Left lung (tissue), 14 donors: ENCODE measurements around the gene GGCX. TPM values are rescaled to one million over a fixed set of nuclear protein-coding genes. Genes with fewer than 3 reads are reported as not detected.

ENCODE experiments used
- ATAC-seq: fragments of 200-7000 bp; cut with Tn5 transposase; one replicate; pipeline ENCODE4 v1.9.1; 2020; ENCODE audit warnings: moderate library complexity
- DNase-seq, 4 donors: peaks; one replicate each; pipeline ENCODE4 v3.0.0-alpha.2; 2013 to 2020
- H3K27ac ChIP-seq, 2 donors: fragments of 200-600 bp; sonication (generic) in 1 of 2; one replicate each; pipeline versions ENCODE4 v1.5.0 to v1.8.0; 2020 to 2021
- H3K27me3 ChIP-seq, 2 donors: fragments of 200-600 bp; sonication (generic) in 1 of 2; one replicate each; pipeline versions ENCODE4 v1.5.0 to v1.8.0; 2020 to 2021
- H3K36me3 ChIP-seq, 2 donors: fragments of 200-600 bp; sonication (generic) in 1 of 2; one replicate each; pipeline versions ENCODE4 v1.5.0 to v1.8.0; 2020 to 2021
- H3K4me1 ChIP-seq, 2 donors: fragments of 200-600 bp; one replicate each; pipeline ENCODE4 v1.8.0; 2021
- H3K4me3 ChIP-seq, 2 donors: fragments of 200-600 bp; sonication (generic) in 1 of 2; one replicate each; pipeline versions ENCODE4 v1.5.0 to v1.8.0; 2020 to 2021; ENCODE audit warnings: mild to moderate bottlenecking in 1 of 2
- H3K9me3 ChIP-seq, 2 donors: fragments of 200-600 bp; sonication (generic) in 1 of 2; one replicate each; pipeline versions ENCODE4 v1.5.0 to v1.8.0; 2020 to 2021
- CTCF ChIP-seq, 2 donors: fragments of 200-600 bp; sonication (generic) in 1 of 2; IDR thresholded peaks; one replicate each; pipeline versions ENCODE4 v1.5.0 to v1.8.0; 2021; ENCODE audit warnings: antibody characterized with exemption in 2 of 2
- intact Hi-C, 2 donors: fragments of 100-400 bp; cut with DNase I; formaldehyde crosslinking; loops; one replicate each; pipeline versions ENCODE4 v1.11.2 to v1.14.2; 2022
- long read RNA-seq, 12 donors: library from polyadenylated mRNA in 2 of 12; unstranded in 2 of 12; transcript quantifications; one replicate each; pipeline ENCODE4 v2.0.0 and lab custom pipeline, GENCODE V29; 2019 to 2026
- polyA plus RNA-seq, 6 donors: library from polyadenylated mRNA; unstranded; fragments of 120-200 nt; gene quantifications; one replicate each; pipeline ENCODE4 v1.2.1, GENCODE V29; 2013; ENCODE audit not compliant: insufficient read length in 6 of 6
- total RNA-seq, 2 donors: library from RNA; stranded (reverse); fragmentation: NEBNext Ultra II Directional; extraction: Animal tissue kit (Norgen Biotek cat#: 25700); gene quantifications; one replicate each; pipeline ENCODE4 v1.2.1, GENCODE V29; 2021
- donor health status: DM: no; HTN: yes; CAD: no.
- donor health status: DM: no; HTN: no; CAD: no.

GGCX gene
- total RNA-seq: 100 to 1,000 TPM in 1 of 2 donors, 10 to 100 TPM in 1; 71.8 to 126 TPM
- polyA plus RNA-seq: 10 to 100 TPM; 31.9 to 37.9 (median 37.0) TPM
- long read RNA-seq, donor 1, full-length matches to known transcripts: 12 of 484 reads
- long read RNA-seq, donor 1, partial matches to known transcripts: 219 of 484 reads
- long read RNA-seq, donor 1, other reads (novel, unspliced or antisense): 253 of 484 reads
- long read RNA-seq, donor 2, full-length matches to known transcripts: 8 of 128 reads
- long read RNA-seq, donor 2, partial matches to known transcripts: 65 of 128 reads
- long read RNA-seq, donor 2, other reads (novel, unspliced or antisense): 55 of 128 reads
- long read RNA-seq, donor 3, full-length matches to known transcripts: 5 of 5 reads
- long read RNA-seq, donor 3, partial matches to known transcripts: 0 of 5 reads
- long read RNA-seq, donor 3, other reads (novel, unspliced or antisense): 0 of 5 reads
- long read RNA-seq, donor 4, full-length matches to known transcripts: 18 of 28 reads
- long read RNA-seq, donor 4, partial matches to known transcripts: 4 of 28 reads
- long read RNA-seq, donor 4, other reads (novel, unspliced or antisense): 6 of 28 reads
- long read RNA-seq, donor 5, full-length matches to known transcripts: 10 of 10 reads
- long read RNA-seq, donor 5, partial matches to known transcripts: 0 of 10 reads
- long read RNA-seq, donor 5, other reads (novel, unspliced or antisense): 0 of 10 reads
- long read RNA-seq, donor 6, full-length matches to known transcripts: 10 of 10 reads
- long read RNA-seq, donor 6, partial matches to known transcripts: 0 of 10 reads
- long read RNA-seq, donor 6, other reads (novel, unspliced or antisense): 0 of 10 reads
- long read RNA-seq, donor 7, full-length matches to known transcripts: 6 of 6 reads
- long read RNA-seq, donor 7, partial matches to known transcripts: 0 of 6 reads
- long read RNA-seq, donor 7, other reads (novel, unspliced or antisense): 0 of 6 reads
- long read RNA-seq, donor 8, full-length matches to known transcripts: 6 of 109 reads
- long read RNA-seq, donor 8, partial matches to known transcripts: 103 of 109 reads
- long read RNA-seq, donor 8, other reads (novel, unspliced or antisense): 0 of 109 reads
- long read RNA-seq, donor 9: 0 reads
- long read RNA-seq, donor 10, full-length matches to known transcripts: 6 of 14 reads
- long read RNA-seq, donor 10, partial matches to known transcripts: 1 of 14 reads
- long read RNA-seq, donor 10, other reads (novel, unspliced or antisense): 7 of 14 reads
- long read RNA-seq, donor 11, transcript GGCX-210 (3 exons, 684 nt): major isoform, 10 of 17 reads
- long read RNA-seq, donor 11, partial matches to known transcripts: 5 of 17 reads
- long read RNA-seq, donor 11, other reads (novel, unspliced or antisense): 0 of 17 reads
- long read RNA-seq, donor 12, full-length matches to known transcripts: 8 of 8 reads
- long read RNA-seq, donor 12, partial matches to known transcripts: 0 of 8 reads
- long read RNA-seq, donor 12, other reads (novel, unspliced or antisense): 0 of 8 reads

GRCh38 chr2:85561280-85562212 is at the start of gene GGCX:
TSS of gene GGCX (minus strand) at chr2:85561493. CDS start at chr2:85561428, 65 bp downstream.
- Histone ChIP-seq H3K36me3 (peaks cover 0 to 16% of the 10 kb centered on the region in 2 donors), H3K4me3 (peak within 1 kb of the TSS; percentile 73 to 78), H3K27ac (peak within 1 kb of the TSS; percentile 87), H3K27me3 (no peaks in the 10 kb centered on the region), H3K4me1 (peaks cover 4 to 29% of the 10 kb centered on the region in 2 donors), H3K9me3 (no peaks in the 10 kb centered on the region)
- ATAC-seq (peak; percentile 94), DNase-seq (peak; percentile 94 to 99 (median 97))
- TF ChIP-seq CTCF (IDR thresholded peaks at IDR 0.05): peak in 1 of 2 donors; percentile 32
- intact Hi-C loops: no loop called here

- no peak for TF ChIP-seq CTCF (IDR thresholded peaks at IDR 0.05)
- ATAC-seq (peak; percentile 35), DNase-seq (no peak)
- no peak overlapping the region for H3K4me3 ChIP-seq
- H3K27ac ChIP-seq: peak overlapping the region; percentile 50 to 73
- H3K27me3 ChIP-seq: no peaks in the 10 kb centered on the region
- H3K4me1 ChIP-seq: peaks cover 35 to 82% of the 10 kb centered on the region in 2 donors
- H3K36me3 ChIP-seq: peaks cover 0 to 25% of the 10 kb centered on the region in 2 donors
- no peaks in the 10 kb centered on the region for H3K9me3 ChIP-seq
- intact Hi-C loops: no loop called here
These were observed 46.2 kb upstream of the GGCX start for GRCh38 chr2:85607268-85608215.

GRCh38 chr2:85606116-85606455 is 44.8 kb upstream of the GGCX start:
- intact Hi-C loops: no loop called here
- Histone ChIP-seq H3K9me3 (no peaks in the 10 kb centered on the region), H3K27me3 (no peaks in the 10 kb centered on the region), H3K4me3 (no peak overlapping the region), H3K27ac (peak overlapping the region; percentile 73 to 83), H3K36me3 (peaks cover 0 to 25% of the 10 kb centered on the region in 2 donors), H3K4me1 (peaks cover 39 to 85% of the 10 kb centered on the region in 2 donors)
- no peak for DNase-seq
- TF ChIP-seq CTCF (IDR thresholded peaks at IDR 0.05): no peak
- ATAC-seq: no peak
